ENCODE data around the gene CCT6A. TPM values are rescaled to one million over a fixed set of nuclear protein-coding genes. Genes with fewer than 3 reads are reported as not detected.

CCT6A gene
- total and polyA plus RNA-seq, 2 donors (not counting 1 experiment from before 2014, with no cell fraction given) = 40.3 to 71.3 TPM

DNA sequence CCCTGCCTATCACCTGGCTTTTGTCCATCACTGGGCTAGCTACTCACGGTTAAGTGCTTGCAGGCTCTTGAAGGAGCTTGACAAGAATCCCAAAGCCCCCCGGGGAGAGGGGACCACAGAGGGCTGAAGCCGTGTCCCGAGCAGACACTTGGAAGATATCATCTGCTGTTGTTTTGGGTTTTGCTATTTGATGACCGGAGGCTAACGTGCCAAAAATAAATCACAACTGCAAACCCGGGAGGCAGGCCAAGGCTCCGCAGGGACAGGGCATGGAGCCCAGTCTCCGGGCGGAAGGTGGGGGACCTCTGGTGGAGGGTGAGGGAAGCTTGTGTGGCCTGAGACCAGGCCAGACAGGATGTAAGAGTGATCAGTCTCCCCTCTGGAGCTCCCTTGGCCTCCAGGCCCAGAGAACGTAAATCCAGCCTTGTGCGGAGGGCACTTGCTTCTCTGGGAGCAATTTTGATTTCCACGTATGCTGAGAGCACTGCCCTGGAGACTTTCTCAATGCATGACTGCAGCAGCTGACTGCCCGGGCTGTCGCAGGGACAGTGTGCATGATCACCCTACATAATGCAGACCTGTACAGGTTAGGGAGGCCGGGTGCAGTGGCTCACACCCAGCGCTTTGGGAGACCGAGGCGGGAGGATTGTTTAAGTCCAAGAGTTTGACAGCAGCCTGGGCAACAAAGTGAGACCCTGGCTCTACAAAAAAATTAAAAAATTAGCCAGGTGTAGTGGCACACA is 41.4 kb downstream of the CCT6A start, which contains the start of gene PHKG1:
Gene PHKG1, minus strand, starts transcription at position 164 of the 743 bp plus-strand sequence. CDS start 4,011 bp downstream, outside the sequence.
- Histone ChIP-seq H3K9ac (ENCODE audit: low read length) (no peak within 1 kb of the TSS), H2AFZ (ENCODE audit: insufficient read depth, low read depth, low read length, poor library complexity, severe bottlenecking) (no peak within 1 kb of the TSS), H3K9me3 (ENCODE audit: control extremely low read depth in 1 of 3, control insufficient read depth in 2 of 3, insufficient read depth in 1 of 3, low read length in 2 of 3) (no peaks in the 10 kb centered on the region), H3K4me2 (replicated peaks; ENCODE audit: low read depth, low read length, poor library complexity, severe bottlenecking) (no peak within 1 kb of the TSS), H3K79me2 (ENCODE audit: control insufficient read depth, insufficient read depth, low read length) (no peaks in the 10 kb centered on the region), H3K36me3 (replicated peaks in 1 of 2; ENCODE audit: control extremely low read depth in 1 of 2, control insufficient read depth in 1 of 2, extremely low read depth in 1 of 2, insufficient read depth in 2 of 2, low read length in 1 of 2) (peaks cover 0 to 3% of the 10 kb centered on the region in 2 experiments), H4K20me1 (ENCODE audit: control insufficient read depth, insufficient read depth, low read length, poor library complexity, severe bottlenecking) (no peaks in the 10 kb centered on the region), H3K27ac (ENCODE audit: low read length in 2 of 2) (no peak within 1 kb of the TSS), H3K4me1 (ENCODE audit: control insufficient read depth in 2 of 2, insufficient read depth in 2 of 2, low read length in 2 of 2) (no peaks in the 10 kb centered on the region), H3K4me3 (ENCODE audit: control extremely low read depth in 1 of 5, extremely low read depth in 1 of 5, insufficient read depth in 1 of 5, low read depth in 2 of 5, low read length in 4 of 5) (no peak within 1 kb of the TSS), H3K27me3 (replicated peaks in 1 of 4; ENCODE audit: control extremely low read depth in 1 of 4, control insufficient read depth in 3 of 4, insufficient read depth in 4 of 4, low read length in 3 of 4) (no peaks in the 10 kb centered on the region)
- no peak within 1 kb of the TSS for H3K4me3 Mint-ChIP-seq
- no peak for DNase-seq
- CTCF ChIA-PET = no interaction called here
- H3K27ac Mint-ChIP-seq = no peak within 1 kb of the TSS
- intact Hi-C loops (cut with micrococcal nuclease) = no loop called here
- H3K4me1 Mint-ChIP-seq = no peaks in the 10 kb centered on the region
- TF ChIP-seq, protein P1, sequence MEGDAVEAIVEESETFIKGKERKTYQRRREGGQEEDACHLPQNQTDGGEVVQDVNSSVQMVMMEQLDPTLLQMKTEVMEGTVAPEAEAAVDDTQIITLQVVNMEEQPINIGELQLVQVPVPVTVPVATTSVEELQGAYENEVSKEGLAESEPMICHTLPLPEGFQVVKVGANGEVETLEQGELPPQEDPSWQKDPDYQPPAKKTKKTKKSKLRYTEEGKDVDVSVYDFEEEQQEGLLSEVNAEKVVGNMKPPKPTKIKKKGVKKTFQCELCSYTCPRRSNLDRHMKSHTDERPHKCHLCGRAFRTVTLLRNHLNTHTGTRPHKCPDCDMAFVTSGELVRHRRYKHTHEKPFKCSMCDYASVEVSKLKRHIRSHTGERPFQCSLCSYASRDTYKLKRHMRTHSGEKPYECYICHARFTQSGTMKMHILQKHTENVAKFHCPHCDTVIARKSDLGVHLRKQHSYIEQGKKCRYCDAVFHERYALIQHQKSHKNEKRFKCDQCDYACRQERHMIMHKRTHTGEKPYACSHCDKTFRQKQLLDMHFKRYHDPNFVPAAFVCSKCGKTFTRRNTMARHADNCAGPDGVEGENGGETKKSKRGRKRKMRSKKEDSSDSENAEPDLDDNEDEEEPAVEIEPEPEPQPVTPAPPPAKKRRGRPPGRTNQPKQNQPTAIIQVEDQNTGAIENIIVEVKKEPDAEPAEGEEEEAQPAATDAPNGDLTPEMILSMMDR (IDR thresholded peaks at IDR 0.05) = no peak
- no peak for TF ChIP-seq EZH2 (IDR thresholded peaks at IDR 0.05; ENCODE audit: borderline replicate concordance, insufficient read depth, low read depth, low read length, poor library complexity, severe bottlenecking)
- H3K9me3 Mint-ChIP-seq (ENCODE audit: insufficient read depth) = no peaks in the 10 kb centered on the region
- no peaks in the 10 kb centered on the region for H3K27me3 Mint-ChIP-seq
- WGBS (ENCODE audit: insufficient coverage) = 85% methylated on average over 14 of the region's 19 CpGs
- ATAC-seq (ENCODE audit: low read depth) = no peak
- POLR2A ChIA-PET = no interaction called here

DNA sequence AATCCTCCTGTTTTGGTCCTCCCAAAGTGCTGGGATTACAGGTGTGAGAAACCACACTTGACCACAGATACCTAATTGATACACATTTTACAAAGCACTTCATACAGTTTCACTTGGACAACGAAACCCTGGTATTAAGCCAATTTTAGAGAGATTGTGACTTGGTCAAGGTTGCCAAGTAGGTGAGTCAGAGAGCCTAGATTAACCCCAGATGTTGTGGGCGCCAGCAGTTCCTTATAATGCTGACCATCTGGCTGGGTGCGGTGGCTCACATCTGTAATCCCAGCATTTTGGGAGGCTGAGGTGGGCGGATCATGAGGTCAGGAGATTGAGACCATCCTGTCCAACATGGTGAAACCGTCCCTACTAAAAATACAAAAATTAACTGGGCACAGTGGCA is 46.1 kb downstream of the CCT6A start:
- Histone ChIP-seq H3K79me2 (ENCODE audit: control insufficient read depth, insufficient read depth, low read length) (no peaks in the 10 kb centered on the region), H3K9me3 (ENCODE audit: control extremely low read depth in 1 of 3, control insufficient read depth in 2 of 3, insufficient read depth in 1 of 3, low read length in 2 of 3) (no peaks in the 10 kb centered on the region), H3K4me3 (ENCODE audit: control extremely low read depth in 1 of 5, extremely low read depth in 1 of 5, insufficient read depth in 1 of 5, low read depth in 2 of 5, low read length in 4 of 5) (no peak overlapping the region), H3K27me3 (replicated peaks in 1 of 4; ENCODE audit: control extremely low read depth in 1 of 4, control insufficient read depth in 3 of 4, insufficient read depth in 4 of 4, low read length in 3 of 4) (no peaks in the 10 kb centered on the region), H3K36me3 (replicated peaks in 1 of 2; ENCODE audit: control extremely low read depth in 1 of 2, control insufficient read depth in 1 of 2, extremely low read depth in 1 of 2, insufficient read depth in 2 of 2, low read length in 1 of 2) (peaks cover 13 to 36% of the 10 kb centered on the region in 2 experiments), H3K4me2 (replicated peaks; ENCODE audit: low read depth, low read length, poor library complexity, severe bottlenecking) (no peak overlapping the region), H3K4me1 (ENCODE audit: control insufficient read depth in 2 of 2, insufficient read depth in 2 of 2, low read length in 2 of 2) (no peaks in the 10 kb centered on the region), H3K9ac (ENCODE audit: low read length) (no peak overlapping the region), H4K20me1 (ENCODE audit: control insufficient read depth, insufficient read depth, low read length, poor library complexity, severe bottlenecking) (no peaks in the 10 kb centered on the region), H2AFZ (ENCODE audit: insufficient read depth, low read depth, low read length, poor library complexity, severe bottlenecking) (no peak overlapping the region), H3K27ac (ENCODE audit: low read length in 2 of 2) (no peak overlapping the region)
- TF ChIP-seq, protein P1 (IDR thresholded peaks at IDR 0.05) = no peak
- TF ChIP-seq EZH2 (IDR thresholded peaks at IDR 0.05; ENCODE audit: borderline replicate concordance, insufficient read depth, low read depth, low read length, poor library complexity, severe bottlenecking) = no peak
- no peaks in the 10 kb centered on the region for H3K4me1 Mint-ChIP-seq
- ChIA-PET CTCF (no interaction called here), POLR2A (interaction anchor here (0.7 kb wide), 1 partner anchor 955 kb away, joined by 3 read pairs; no protein-coding TSS in a partner anchor)
- no peak overlapping the region for H3K4me3 Mint-ChIP-seq
- whole genome bisulfite sequencing (ENCODE audit: insufficient coverage) = 89% methylated on average over 3 of the region's 5 CpGs
- H3K9me3 Mint-ChIP-seq (ENCODE audit: insufficient read depth) = no peaks in the 10 kb centered on the region
- intact Hi-C loops (cut with micrococcal nuclease) = no loop called here
- ATAC-seq (ENCODE audit: low read depth) = no peak
- no peak for DNase-seq
- H3K27me3 Mint-ChIP-seq = no peaks in the 10 kb centered on the region
- no peak overlapping the region for H3K27ac Mint-ChIP-seq

Data from B cell (primary cell).